GM08714 (cell line): ENCODE data around the gene KNDC1.
"Not testable (repeated sequence)": the region's sequence is repeated elsewhere in the genome, so short reads cannot be mapped to it uniquely, and the experiment has no call there.

Experiments used
- H3K4me3 ChIP-seq: fragments of 200-500 bp; sonication (Bioruptor generic); 2 replicates; pipeline ENCODE4 v1.5.1; 2014; ENCODE audit warnings: mild to moderate bottlenecking, low read length, inconsistent platforms
- ZNF274 ChIP-seq: IDR thresholded peaks from 2 replicates; pipeline ENCODE4 v1.6.1; 2012; ENCODE audit warnings: mild to moderate bottlenecking, low read depth, low read length

The KNDC1 gene

DNA sequence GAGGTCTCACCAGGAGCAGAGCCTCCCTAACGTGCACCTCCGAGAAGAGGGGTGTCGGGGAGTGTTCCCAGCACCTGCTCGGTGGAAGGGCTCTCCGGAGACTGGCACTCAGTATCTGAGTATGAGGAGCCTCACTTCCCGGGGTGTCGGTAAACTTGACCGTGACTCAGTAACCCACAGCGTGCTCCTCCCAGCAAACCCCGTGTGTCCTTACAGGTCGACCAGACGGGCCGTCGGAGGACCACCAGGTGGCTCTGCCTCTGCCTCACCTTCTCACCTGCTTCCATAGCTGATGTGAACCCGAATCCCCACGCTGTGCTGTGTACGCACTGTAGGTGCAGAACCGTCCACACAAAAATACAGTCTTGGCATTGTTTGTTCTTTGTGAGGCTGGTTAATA is 29.0 kb upstream of the KNDC1 start:
- H3K4me3 ChIP-seq = no peak overlapping the region
- no peak for TF ChIP-seq ZNF274

DNA sequence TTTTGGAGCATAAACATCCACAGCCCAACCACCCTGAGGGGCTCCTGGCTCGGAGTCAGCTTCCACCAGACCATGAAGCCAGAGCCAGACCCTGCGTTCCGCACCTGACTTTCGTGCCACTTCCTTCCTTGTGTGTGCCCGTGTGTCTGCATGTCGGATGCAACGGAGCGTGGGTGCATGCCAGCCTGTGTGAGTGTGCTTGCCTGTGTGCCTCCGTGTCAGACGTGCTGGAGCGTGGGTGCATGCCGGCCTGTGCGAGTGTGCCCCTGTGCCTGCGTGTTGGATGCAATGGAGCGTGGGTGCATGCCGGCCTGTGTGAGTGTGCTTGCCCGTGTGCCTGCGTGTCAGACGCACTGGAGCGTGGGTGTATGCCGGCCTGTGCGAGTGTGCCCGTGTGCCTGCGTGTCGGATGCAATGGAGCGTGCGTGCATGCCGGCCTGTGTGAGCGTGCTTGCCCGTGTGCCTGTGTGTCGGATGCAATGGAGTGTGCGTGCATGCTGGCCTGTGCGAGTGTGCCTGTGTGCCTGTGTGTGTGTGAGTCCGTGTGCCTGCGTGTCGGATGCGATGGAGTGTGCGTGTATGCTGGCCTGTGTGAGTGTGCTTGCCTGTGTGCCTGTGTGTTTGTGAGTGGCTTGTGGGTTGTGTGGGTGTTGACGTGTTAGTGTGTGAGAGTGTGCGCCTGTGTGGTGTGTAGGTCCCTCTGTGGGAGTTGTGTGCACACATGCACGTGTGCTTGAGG is 28.1 kb upstream of the KNDC1 start:
- no peak for TF ChIP-seq ZNF274

DNA sequence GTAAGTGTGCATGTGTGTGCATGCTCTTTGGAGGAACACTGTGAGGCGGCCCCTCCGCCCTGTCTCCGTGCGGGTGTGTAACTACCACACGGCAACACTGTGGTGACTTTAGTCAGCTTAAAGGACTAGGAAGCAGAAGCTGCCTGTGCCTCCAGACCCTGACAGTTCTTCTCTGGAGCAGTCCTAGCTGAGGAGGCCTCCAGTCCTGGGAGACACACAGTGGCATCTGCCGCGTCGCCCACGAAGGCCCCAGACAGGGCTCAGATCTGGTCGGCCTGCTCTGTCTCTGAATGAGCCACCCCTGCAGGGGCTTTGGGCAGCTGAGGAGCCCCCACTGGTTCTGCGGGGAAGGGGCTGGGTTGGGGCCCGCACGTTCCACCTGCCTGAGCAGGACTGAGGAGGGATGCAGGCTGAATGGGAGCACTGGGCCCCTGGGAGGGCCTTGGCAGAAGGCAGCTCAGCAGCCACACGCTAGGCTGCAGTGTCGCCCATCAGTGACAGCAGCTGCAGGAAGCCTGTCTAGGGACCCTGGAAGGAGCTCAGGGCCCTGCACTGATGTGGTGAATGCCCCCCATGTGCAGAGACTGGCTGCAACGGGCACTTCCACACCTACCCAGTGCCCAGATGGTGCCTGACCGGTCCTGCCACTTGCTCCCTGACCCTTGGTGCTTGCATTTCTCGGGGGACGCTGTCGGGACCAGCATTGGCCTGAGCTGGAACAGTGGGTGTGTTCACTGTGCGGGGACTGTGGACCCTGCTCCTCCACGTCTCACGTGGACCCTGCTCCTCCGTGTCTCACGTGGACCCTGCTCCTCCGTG is 27.3 kb upstream of the KNDC1 start:
- no peak overlapping the region for H3K4me3 ChIP-seq
- TF ChIP-seq ZNF274 = no peak

More for the DNA sequence above, 28.1 kb upstream of the KNDC1 start:
- H3K4me3 ChIP-seq = no peak overlapping the region

DNA sequence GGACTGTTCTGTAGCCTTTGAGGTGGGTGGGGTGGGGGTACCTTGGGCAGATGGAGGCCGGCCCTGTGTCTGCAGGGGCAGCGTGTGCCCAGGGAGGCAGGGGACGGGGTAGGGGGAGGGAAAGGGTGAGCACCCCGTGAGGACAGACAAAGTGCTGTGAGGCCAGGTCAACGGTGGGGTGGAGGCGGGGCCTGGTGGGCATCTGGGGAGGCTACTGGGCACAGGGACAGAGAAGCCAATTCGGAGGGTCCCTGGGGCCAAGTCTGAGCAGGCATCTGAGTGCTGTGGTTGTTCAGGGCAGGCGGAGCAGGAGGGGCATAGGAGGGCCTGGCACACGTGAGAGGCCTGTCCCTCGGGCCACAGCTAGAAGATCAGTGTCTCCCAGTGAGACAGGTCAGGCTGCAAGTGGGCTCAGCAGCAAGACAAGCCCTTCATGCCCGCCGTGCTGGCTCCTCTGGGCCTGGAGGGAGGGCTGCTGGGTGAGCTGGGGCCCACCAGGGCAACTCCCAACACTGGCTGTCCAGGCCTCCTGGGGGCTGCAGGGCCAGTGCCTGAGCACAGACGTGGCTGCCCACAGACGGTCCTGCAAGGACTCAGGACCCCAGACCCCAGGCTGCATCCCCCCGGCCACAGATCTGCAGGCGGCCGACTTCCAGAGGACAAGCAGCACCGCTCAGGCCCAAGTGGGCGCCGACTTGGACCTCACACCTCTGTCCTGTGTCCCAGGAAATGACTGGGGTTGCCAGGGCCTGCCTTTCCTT is 26.4 kb upstream of the KNDC1 start:
- H3K4me3 ChIP-seq = no peak overlapping the region
- TF ChIP-seq ZNF274 = no peak

DNA sequence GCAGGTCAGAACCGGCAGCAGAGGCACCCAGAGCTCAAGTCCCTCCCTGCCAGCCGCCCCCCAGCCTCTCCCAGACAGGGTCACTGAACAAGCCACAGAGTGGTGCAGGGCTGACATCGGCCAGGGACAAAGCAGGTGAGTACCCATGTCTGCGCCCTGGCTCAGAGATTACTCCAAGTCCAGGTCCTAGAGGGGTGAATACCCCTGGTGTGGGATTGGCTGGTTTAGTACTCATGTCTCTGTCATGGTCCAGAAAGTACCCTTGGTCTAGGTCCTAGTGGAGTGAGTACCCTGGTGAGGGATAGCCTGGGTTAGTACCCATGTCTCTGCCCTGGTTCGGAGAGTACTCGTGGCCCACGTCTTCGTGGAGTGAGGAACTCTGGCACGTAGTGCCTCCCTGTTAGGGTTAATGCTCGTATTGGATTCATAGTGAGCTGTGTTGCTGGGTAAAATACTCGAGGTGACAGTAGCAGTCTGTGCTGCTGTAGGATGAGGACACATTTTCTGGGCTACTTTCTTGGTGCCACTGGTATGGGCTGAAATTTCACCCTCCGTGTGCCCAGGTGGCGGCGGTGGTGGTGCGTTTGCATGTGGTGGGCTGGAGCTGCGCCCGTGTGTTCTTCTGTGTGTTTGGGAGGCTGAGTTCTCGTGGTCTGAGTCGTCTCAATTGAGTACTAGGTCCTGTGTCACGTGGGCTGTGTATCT is 25.5 kb upstream of the KNDC1 start:
- TF ChIP-seq ZNF274 = no peak
- no peak overlapping the region for H3K4me3 ChIP-seq

DNA sequence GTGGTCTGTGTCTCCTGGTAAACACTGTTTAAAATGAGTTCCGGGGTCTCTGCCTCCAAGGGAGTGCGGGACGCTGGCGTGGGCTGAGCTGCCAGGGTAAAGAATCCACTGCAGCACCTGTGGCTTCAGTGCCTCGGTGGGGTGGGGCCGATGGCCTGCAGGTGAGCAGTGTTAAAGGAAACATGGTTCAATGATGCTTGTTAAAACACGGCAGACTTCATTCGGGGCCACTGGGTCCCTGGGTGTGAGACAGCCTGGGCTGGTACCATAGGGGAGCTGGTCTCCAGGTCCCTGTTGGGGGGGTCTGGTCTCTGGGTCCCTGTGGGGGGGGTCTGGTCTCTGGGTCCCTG is 24.9 kb upstream of the KNDC1 start:
- H3K4me3 ChIP-seq = no peak overlapping the region

DNA sequence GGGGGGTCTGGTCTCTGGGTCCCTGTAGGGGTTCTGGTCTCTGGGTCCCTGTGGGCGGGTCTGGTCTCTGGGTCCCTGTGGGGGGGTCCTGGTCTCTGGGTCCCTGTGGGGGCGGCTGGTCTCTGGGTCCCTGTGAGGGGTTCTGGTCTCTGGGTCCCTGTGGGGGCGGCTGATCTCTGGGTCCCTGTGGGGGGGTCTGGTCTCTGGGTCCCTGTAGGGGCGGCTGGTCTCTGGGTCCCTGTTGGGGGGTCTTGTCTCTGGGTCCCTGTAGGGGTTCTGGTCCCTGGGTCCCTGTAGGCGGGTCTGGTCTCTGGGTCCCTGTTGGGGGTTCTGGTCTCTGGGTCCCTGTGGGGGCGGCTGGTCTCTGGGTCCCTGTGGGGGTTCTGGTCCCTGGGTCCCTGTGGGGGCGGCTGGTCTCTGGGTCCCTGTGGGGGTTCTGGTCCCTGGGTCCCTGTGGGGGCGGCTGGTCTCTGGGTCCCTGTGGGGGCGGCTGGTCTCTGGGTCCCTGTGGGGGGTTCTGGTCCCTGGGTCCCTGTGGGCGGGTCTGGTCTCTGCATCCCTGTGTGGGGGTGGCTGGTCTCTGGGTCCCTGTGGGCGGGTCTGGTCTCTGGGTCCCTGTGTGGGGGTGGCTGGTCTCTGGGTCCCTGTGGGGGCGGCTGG is 22.4 kb upstream of the KNDC1 start:
- not testable (repeated sequence) for H3K4me3 ChIP-seq

More for the DNA sequence above, 24.9 kb upstream of the KNDC1 start:
- TF ChIP-seq ZNF274 = no peak

DNA sequence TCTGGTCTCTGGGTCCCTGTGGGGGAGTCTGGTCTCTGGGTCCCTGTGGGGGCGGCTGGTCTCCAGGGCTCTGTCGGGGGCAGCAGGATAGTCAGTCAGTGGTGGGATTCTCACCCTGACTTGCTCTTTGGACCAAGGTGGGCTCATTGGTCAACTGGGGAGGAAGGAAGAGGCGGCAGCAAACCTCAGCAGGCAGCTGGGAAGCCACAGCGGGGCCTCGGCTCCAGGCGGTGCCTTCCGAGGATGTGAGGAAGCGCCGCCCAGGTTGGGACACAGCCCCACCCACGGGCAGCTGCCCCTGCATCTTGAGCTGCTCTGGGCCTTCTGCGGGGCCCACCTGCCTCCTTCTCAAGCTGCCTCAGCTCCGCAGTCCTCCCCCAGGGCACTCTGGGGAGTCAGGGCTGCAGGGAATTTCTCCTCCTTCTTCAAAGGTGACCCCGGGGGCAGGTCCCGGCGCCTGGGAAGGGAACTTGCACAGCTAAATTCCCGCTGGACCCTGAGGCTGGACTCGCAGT is 20.4 kb upstream of the KNDC1 start:
- H3K4me3 ChIP-seq = no peak overlapping the region
- no peak for TF ChIP-seq ZNF274

DNA sequence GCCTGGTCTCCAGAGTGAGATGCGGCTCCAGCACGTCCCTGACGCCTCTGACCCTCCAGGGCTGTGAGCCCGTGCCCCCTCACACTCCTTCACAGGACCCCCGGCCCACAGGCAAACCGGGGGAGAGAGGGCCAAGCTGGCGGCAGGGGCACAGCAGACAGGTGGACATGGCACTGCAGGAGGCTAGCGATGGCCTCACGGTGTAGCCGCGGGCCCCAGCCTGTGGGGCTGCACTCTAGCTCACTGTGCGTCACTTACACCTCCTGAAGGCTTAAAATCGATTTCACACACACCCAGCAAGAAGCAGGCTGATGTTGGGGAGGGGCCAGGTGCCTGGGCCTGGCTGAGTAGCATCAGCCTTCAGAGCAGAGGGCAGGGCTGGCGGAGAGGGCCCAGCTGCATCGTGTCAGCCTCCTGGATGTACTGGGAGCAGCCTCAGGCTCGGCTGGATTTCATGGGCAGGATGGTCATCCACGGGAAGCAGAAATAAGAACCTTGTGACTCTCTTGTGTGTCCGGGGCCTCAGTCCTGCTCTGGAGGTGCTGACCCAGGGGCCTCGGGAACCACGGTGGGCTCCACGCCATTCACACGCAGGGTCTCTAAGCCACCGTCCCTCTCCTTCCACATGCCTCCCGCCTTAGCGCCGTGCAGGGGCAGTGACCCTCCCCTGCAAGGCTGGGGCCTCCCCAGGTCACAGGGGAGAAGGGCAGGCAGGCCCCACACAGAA is 19.4 kb upstream of the KNDC1 start:
- no peak overlapping the region for H3K4me3 ChIP-seq
- no peak for TF ChIP-seq ZNF274

DNA sequence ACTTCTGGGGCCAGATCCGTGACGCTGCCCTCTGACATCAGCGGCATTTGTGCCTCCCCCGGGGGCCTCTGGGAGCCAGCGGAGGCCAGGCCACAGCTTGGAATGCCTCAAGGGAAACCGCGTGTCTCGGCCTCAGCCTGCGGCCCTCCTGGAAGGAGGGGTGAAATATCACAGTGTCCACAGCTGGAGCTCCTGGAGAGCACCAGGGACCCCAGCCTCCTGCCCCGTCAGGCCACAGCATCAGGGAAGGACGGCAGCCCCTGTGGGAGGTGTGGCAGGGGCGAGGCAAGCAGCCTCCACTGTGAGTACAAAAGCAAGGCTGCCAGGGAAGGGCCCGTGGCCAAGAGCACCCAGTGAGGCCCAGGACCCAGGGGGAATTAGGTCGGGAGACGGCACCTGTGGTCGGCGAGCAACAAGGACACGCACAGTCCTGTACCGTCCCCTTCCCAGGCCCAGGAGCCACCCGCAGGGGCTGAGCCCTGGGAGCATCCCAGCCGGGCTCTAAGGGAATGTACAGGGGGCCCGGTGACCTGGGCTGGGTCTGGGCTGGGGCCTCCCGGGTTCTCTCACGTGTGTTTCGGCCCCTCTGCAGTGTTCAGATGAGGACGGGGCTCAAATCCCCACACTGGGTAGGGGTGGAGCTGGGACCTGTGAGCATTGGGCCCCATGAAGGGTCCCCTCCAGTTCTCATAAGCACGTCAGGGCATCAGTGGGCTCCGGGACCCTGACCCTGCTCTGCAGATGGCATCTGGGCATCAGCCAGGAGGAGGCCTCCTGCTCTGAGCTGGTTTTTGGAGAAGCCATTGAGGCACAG is 18.7 kb upstream of the KNDC1 start:
- TF ChIP-seq ZNF274 = no peak
- H3K4me3 ChIP-seq = no peak overlapping the region

DNA sequence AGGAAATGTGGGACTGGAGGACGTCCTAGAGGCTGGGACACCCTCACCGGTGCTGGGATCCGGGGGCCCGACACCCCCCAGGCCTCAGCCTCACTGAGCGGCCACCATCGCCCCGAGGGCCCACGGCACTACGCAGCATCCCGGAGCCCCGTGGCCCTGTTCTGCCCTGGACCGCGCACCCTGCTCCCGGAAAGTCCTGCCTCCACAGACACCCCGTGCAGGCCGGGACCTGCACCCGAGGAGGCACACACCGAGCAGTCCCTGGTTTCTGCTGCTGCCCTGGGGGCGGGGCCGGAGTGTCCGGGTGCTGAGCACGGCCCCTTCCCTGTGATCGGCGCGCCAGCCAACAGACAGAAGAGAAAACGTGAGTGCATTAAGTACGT is 18.1 kb upstream of the KNDC1 start:
- no peak overlapping the region for H3K4me3 ChIP-seq
- no peak for TF ChIP-seq ZNF274

DNA sequence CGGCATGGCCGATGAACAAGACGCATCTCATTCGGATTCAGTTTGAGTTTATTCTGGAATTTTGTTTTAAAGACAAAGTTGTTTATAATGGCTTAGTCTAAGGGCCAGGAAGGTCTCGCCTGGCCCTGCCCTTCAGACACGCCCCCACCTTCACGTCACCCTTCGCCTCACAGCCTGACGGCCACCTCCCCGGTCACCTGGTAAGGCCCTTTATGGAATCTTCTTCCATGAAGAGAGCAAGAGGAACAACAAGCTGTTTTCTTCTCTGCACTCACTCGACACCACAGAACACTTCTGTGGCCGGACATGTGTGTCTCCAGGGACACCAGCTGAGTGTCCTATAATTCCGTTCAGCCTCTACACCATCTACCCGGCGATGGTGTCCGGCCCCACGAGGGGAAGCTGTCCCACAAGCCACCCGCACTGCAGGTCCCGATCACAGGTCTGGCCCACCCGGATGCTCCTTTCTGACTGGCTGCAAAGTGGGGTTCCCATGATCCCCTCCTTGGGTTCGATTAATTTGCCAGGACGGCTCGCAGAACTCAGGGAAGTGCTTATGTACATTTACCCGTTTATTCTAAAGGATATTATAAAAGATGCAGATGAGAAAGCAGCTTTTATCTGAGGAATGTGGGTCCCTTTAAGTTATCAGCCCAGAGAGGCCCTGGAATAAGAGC is 17.4 kb upstream of the KNDC1 start:
- no peak for TF ChIP-seq ZNF274
- no peak overlapping the region for H3K4me3 ChIP-seq
